CD4-positive, alpha-beta T cell treated with Interleukin-12 subunit alpha and Interleukin-12 subunit beta, for 1 hour (primary cell): ENCODE data around the gene TIGD7.

Experiments
- DNase-seq: peaks from one replicate; pipeline ENCODE4 v3.0.0-alpha.2; 2020

The TIGD7 gene

GRCh38 chr16:3305109-3306068, at the start of gene TIGD7, which contains the start of gene ZNF75A:
TIGD7 (minus strand) TSS chr16:3305430; CDS start chr16:3300614, 4,816 bp downstream.
ZNF75A (plus strand) TSS chr16:3305497; CDS start chr16:3308429, 2,932 bp downstream.
- DNase-seq = peak; percentile 86

GRCh38 chr16:3349175-3349574, 43.9 kb upstream of the TIGD7 start:
- no peak for DNase-seq

- DNase-seq = no peak
Observed at GRCh38 chr16:3348547-3349167, 43.4 kb upstream of the TIGD7 start.

- DNase-seq = no peak
Observed at GRCh38 chr16:3347586-3347985, 42.4 kb upstream of the TIGD7 start.

GRCh38 chr16:3346041-3346440, 40.8 kb upstream of the TIGD7 start:
- no peak for DNase-seq

GRCh38 chr16:3328643-3329042, 23.4 kb upstream of the TIGD7 start:
- no peak for DNase-seq

- no peak for DNase-seq
Observed at GRCh38 chr16:3328104-3328503, 22.9 kb upstream of the TIGD7 start.

GRCh38 chr16:3327514-3327913, 22.3 kb upstream of the TIGD7 start:
- DNase-seq = no peak

GRCh38 chr16:3321816-3322215, 16.6 kb upstream of the TIGD7 start:
- no peak for DNase-seq

- DNase-seq = no peak
Observed at GRCh38 chr16:3317315-3317999, 12.2 kb upstream of the TIGD7 start.

- DNase-seq = no peak
Observed at GRCh38 chr16:3311496-3311895, 6.3 kb upstream of the TIGD7 start.

- DNase-seq = no peak
Observed at GRCh38 chr16:3306078-3306477, 848 bp upstream of the TIGD7 start.

- no peak for DNase-seq
Observed at GRCh38 chr16:3304370-3304769, 860 bp downstream of the TIGD7 start.

- DNase-seq = no peak
Observed at GRCh38 chr16:3295783-3296182, 9.4 kb downstream of the TIGD7 start.

- DNase-seq = no peak
Observed at GRCh38 chr16:3295209-3295608, 10.0 kb downstream of the TIGD7 start.

- DNase-seq = no peak
Observed at GRCh38 chr16:3292604-3293003, 12.6 kb downstream of the TIGD7 start.

GRCh38 chr16:3289998-3290673, 15.1 kb downstream of the TIGD7 start:
- no peak for DNase-seq

GRCh38 chr16:3285131-3285530, 20.1 kb downstream of the TIGD7 start:
- no peak for DNase-seq

- DNase-seq = no peak
Observed at GRCh38 chr16:3283543-3284447, 21.4 kb downstream of the TIGD7 start.

- DNase-seq = peak; percentile 95
Observed at GRCh38 chr16:3282730-3283542, 22.3 kb downstream of the TIGD7 start, which contains the start of gene ZNF263. ZNF263 (plus strand) TSS chr16:3283491; CDS start chr16:3283819, 328 bp downstream.
